Measurements from ENCODE around the gene WDR47.
"Not testable (repeated sequence)": the region's sequence is repeated elsewhere in the genome, so short reads cannot be mapped to it uniquely, and the experiment has no call there.

Gene WDR47

GRCh38 chr1:108962681-108963051 is 79.2 kb downstream of the WDR47 start:
- no peak for DNase-seq (ENCODE audit: low read depth)

- no peak for DNase-seq (ENCODE audit: low read depth)
These were observed 80.0 kb downstream of the WDR47 start for GRCh38 chr1:108961752-108962486.

- no peak for DNase-seq (ENCODE audit: low read depth)
These were observed 80.7 kb downstream of the WDR47 start for GRCh38 chr1:108961198-108961597.

GRCh38 chr1:108960719-108961118 is 81.2 kb downstream of the WDR47 start:
- DNase-seq (ENCODE audit: low read depth): no peak

- DNase-seq (ENCODE audit: low read depth): no peak
These were observed 84.0 kb downstream of the WDR47 start for GRCh38 chr1:108957888-108958287.

GRCh38 chr1:108955881-108956280 is 86.0 kb downstream of the WDR47 start:
- no peak for DNase-seq (ENCODE audit: low read depth)

- DNase-seq (ENCODE audit: low read depth): no peak
These were observed 86.8 kb downstream of the WDR47 start for GRCh38 chr1:108955111-108955510.

- no peak for DNase-seq (ENCODE audit: low read depth)
These were observed 88.5 kb downstream of the WDR47 start for GRCh38 chr1:108953452-108953851.

GRCh38 chr1:108951242-108951641 is 90.7 kb downstream of the WDR47 start:
- no peak for DNase-seq (ENCODE audit: low read depth)

- no peak for DNase-seq (ENCODE audit: low read depth)
These were observed 92.9 kb downstream of the WDR47 start for GRCh38 chr1:108949044-108949443.

DNA sequence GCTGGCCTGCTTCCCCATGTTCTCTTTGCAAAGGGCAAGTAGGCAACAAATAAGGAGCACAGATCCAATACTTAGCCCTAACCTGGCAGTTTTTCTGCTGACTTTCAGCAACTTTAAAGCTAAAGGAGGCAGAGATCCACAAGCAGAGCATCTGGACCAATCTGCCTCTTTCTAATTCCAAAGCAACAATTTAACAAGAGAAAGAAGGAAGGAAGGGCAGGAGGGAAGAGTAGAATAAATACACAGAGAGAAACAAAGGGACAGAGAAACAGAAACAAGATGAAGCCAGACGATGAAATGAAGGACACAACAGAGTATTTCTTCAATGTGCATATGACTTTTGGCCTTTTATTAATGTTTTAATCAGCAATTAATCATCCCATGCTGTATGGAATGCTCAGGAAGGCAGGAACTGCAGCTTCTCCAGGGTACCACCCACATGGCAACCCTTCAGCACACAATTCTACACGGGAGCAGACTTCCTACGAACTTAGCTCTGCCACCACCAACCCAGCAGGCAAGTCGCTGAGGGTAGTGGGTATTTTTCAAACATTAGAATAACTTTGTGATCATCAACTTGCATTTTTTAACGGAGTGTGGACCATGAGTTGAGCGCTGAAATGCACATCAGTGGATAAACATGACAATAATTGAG is 93.9 kb downstream of the WDR47 start:
- DNase-seq (ENCODE audit: low read depth): no peak

GRCh38 chr1:108936170-108936569 is 105.7 kb downstream of the WDR47 start:
- no peak for DNase-seq (ENCODE audit: low read depth)

DNA sequence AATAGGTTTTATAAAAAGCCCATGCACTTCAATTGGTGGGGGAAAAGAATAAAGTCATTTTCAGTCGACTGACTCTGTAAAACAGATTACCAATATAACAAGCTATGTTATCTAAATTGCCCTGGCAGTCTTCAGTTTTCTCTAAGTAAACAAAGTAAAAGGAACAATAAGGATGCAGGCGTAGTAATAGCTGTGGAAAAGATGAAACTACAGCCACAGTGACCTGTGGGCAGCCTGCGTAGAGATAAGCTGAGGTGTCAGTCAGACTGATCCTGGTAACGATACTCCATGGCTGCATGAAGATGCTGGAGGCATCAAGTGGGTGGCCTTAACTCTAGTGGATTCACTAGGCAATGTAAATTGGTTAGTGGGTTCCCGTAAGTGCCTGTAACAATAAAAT is 108.0 kb downstream of the WDR47 start:
- no peak for DNase-seq (ENCODE audit: low read depth)

DNA sequence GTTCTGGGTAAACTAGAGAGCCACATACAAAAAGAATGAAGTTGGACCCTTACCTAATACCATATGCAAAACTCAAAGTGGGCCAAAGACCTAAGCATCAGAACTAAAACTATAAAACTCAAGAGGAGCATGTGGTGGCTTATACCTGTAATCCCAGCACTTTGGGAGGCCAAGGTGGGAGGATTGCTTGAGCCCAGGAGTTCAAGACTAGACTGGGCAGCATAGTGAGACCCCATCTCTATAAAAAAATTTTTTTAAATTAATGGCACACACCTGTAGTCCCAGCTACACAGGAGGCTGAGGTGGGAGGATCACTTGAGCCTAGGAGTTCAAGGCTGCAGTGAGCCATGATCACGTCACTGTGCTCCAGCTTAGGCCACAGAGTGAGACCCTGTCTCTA is 114.3 kb downstream of the WDR47 start:
- DNase-seq (ENCODE audit: low read depth): not testable (repeated sequence)

- no peak for DNase-seq (ENCODE audit: low read depth)
These were observed 116.0 kb downstream of the WDR47 start for GRCh38 chr1:108925920-108926319.
